Stimulated activated CD8-positive, alpha-beta memory T cell treated with anti-CD3 and anti-CD28 coated beads, Interleukin-15, amount 100 ng/mL, for 4 hours (primary cell): ENCODE results near the gene SNHG17.
"Not testable (repeated sequence)": the region's sequence is repeated elsewhere in the genome, so short reads cannot be mapped to it uniquely, and the experiment has no call there.

ENCODE experiments used
- DNase-seq, 2 donors: peaks; one replicate each; pipeline ENCODE4 v3.0.0-alpha.2; 2020; ENCODE audit warnings: low read depth in 2 of 2

SNHG17 gene

DNA sequence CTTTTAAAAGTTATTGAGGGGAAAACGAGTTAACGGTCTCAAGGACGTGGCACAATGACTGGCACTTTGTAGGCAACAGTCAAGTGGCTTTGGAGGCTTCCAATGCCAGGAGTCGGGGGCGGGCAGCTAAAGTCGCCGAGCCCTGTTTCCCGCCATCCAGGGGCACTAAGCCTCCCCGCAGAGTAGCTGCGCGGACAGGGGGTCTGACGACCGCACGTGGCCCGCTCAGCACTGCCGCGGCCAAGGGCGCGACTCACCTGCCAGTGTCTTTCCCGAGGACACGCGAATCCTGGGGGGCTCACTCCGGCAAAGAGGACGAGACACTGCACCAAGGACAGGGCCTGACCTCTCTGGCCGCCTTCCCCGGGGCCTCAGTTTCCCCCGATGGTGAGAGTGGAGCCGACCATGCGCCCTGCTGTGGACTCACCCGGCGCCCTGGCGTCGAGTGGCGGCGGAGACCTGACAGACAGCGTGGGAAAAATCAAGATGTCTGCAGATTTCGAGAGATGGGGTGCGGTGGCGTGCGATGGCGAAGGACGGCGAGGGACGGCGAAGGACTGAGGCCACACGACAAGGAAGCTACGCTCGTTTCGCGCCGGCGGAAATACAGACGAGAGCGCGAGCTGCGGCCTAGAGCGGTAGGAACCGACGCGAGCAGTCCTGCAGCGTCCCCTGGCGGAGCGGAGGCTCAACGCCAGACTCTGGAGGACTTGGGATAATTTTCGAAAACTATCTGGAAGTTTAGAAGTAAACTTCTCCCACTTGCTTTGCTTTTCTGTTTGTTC, at the start of gene SNHG17:
Gene SNHG17 (minus strand): TSS at position 559 of the 785 bp plus-strand sequence.
- peak; percentile 68 to 76 for DNase-seq

GRCh38 chr20:38479596-38479995, 44.5 kb upstream of the SNHG17 start:
- no peak for DNase-seq

GRCh38 chr20:38477747-38478146, 42.6 kb upstream of the SNHG17 start:
- DNase-seq: no peak

DNA sequence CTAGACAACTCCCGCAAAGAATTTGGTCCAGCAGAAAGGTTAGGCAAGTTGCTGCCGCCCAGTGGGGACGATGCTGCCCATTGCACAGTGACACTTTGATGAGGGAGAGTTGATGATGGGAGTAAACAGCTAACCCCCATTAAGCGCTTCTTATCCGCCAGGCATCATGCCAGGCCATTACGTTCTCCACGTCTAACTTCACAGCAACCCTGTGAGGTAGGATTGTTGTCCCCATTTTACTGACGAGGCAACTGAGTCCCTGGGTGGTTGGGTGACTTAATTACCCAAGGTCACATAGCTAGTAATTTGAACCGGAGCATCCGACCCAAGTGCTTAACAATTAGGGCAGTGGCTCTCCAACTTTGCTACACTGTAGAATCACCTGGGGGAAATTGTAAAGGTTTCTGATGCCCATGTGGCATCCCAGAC, 38.3 kb upstream of the SNHG17 start:
- DNase-seq: no peak

DNA sequence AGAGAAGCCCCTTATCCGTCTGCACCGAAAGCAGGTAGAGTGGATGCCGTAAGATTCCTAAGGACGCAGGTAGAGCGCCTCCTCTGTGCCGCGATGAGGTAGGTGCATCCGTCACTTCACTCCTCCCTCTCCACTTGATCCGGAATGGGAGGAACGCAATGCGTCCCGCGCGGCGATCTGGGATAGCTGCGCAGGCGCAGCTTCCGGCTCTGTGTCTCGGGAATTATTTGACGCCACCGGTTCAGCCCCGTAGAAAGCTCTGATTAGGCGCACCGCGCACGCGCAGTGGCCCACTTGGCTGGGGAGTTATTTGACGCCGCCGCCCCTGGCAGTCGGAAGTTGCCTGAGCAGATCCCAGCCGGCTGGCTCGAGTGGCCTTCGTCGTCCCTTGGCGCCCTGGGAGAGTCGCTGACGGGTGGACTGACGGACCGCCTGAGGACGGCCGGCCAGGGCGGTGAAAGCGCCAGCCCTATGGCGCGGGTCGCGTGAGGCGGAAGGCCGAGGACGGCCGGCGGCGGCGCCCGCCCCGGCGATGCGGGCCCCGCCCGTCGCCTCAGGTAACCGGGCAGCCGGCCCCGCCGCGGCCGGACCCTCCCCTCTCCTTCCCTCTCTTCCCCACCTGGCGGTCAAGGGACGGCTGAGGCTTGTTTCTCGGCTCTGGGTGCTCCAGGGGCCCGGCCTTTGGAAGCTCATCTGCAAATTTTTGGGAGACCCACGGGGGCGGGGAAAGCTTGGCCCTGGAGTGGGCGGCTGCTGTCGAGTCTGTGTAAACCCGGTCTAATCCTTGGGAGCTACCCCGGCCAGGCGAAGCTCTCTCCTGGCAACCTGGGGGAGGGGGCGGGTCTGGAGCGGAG, 37.6 kb upstream of the SNHG17 start, which contains the start of gene RALGAPB:
Gene RALGAPB (plus strand): TSS at position 331 of the 854 bp plus-strand sequence. CDS start 15,590 bp downstream, outside the sequence.
- peak; percentile 95 to 96 for DNase-seq

GRCh38 chr20:38471987-38472512, 36.9 kb upstream of the SNHG17 start:
- no peak for DNase-seq

DNA sequence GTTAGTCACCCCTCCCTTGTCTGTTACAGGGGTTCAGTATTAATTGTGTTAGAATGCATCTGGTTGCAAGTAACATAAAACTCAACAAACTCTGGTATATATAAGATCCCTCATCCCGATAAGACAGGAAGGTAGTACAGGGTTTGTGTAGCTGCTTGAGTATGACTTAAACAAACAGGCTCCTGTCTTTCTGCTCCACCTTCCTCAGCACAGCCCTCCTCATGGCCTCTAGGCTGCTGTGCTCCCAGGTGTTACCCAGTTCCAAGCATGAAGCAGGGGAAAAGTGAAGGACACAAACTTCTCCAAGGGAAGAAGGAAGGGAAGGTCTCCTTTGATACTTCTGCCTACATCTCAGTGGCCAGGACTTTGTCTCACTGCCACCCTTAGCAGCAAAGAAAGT, 36.1 kb upstream of the SNHG17 start:
- no peak for DNase-seq

- DNase-seq: no peak
These were observed 31.9 kb upstream of the SNHG17 start for GRCh38 chr20:38466983-38467382.

DNA sequence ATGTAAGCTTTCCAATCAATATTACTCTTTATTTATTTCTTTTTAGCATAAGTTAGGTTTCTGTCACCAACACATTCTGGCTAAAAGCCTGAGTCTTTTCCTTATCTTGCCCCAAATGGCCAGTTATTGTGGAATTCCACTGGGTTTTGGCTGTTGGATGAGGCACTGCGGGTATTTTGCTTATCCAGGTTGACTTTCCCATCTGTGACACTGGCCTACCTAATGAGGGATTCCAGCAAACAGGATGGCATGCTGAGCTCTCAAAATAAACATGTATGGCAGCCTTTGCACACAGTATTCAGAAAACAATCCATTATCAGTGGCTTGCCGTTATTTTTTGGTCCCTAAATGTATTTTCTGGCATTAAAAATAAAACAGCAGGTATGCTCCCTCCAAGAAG, 31.0 kb upstream of the SNHG17 start:
- no peak for DNase-seq

GRCh38 chr20:38461569-38461968, 26.4 kb upstream of the SNHG17 start:
- DNase-seq: not testable (repeated sequence)

DNA sequence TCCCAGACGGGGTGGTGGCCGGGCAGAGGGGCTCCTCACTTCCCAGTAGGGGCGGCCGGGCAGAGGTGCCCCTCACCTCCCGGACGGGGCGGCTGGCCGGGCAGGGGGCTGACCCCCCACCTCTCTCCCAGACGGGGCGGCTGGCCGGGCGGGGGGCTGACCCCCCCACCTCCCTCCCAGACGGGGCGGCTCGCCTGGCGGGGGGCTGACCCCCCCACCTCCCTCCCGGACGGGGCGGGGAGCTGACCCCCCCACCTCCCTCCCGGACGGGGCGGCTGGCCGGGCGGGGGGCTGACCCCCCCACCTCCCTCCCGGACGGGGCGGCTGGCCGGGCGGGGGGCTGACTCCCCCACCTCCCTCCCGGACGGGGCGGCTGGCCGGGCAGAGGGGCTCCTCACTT, 26.0 kb upstream of the SNHG17 start:
- not testable (repeated sequence) for DNase-seq

GRCh38 chr20:38460631-38461030, 25.5 kb upstream of the SNHG17 start:
- DNase-seq: not testable (repeated sequence)

GRCh38 chr20:38460040-38460623, 25.0 kb upstream of the SNHG17 start:
- DNase-seq: no peak

DNA sequence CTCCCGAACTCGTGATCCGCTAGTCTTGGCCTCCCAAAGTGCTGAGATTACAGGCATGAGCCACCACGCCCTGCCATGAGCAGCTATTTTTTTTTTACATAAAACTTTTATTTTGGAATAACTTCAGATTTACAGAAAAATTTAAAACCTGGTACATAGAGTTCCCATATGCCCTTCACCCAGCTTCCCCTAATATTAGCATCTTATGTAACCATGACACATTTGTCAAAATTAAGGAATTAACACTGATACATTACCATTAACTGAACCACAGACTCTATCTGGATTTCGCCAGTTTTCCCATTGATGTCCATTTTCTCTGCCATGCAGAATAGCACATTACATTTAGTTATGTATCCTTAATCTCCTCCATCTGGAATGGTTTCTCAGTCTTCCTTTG, 23.2 kb upstream of the SNHG17 start:
- DNase-seq: no peak

DNA sequence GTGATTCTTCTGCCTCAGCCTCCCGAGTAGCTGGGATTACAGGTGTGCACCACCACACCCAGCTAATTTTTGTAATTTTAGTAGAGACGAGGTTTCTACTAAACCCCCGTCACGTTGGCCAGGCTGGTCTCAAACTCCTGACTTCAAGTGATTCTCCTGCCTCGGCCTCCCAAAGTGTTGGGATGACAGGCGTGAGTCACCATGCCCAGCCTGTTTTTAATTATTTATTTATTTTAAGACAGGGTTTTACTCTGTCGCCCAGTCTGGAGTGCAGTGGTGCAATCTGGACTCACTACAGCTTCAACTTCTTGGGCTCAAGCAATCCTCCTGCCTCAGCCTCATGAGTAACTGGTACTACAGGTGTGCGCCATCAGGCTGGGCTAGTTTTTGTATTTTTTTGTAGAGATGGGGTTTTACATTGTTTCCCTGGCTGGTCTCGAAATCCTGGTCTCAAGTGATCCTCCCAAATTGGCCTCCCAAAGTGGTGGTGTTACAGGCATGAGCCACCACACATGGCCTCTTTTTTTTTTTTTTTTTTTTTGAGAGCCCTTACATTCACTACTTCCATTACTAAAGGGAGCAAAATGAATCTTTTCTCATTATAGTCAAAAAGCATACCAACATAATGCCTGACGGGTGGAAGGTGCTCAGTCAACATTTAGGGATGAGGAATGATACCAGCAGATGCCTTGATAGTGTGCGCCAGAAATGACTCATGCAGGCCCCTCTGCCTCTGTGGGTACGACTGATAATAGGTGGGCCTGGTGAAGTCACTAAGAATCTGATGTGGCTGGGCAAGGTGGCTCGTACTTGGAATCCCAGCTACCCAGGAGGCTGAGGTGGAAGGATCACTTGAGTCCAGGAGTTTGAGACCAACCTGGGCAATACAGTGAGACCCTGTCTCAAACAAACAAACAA, 19.7 kb upstream of the SNHG17 start:
- DNase-seq: no peak

DNA sequence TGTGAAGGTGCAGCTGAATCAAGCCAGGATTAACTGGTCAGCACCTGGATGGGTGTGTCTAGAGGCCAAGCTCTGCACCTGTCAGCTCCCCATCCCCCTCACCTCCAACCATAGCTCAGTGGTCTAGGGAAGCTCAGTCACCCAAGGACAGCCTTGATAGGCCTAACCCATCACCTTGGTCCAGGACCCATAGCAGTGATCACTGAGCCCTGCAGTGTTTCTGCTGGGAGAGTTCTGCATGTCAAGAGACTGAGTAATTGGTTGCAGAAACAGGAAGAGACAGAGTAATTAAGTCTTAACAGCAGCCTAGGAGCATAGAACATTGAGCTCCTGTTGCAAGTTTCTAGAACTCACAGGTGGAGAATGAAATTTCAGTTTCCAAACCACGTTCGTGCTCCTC, 18.8 kb upstream of the SNHG17 start:
- no peak for DNase-seq

GRCh38 chr20:38452880-38453624, 17.9 kb upstream of the SNHG17 start:
- no peak for DNase-seq

- DNase-seq: no peak
These were observed 15.4 kb upstream of the SNHG17 start for GRCh38 chr20:38450412-38450975.

- DNase-seq: no peak
These were observed 13.9 kb upstream of the SNHG17 start for GRCh38 chr20:38449046-38449445.
